ENCODE measurements around the gene CHMP1A.

- no peak for TF ChIP-seq POLR2A (IDR thresholded peaks at IDR 0.05; ENCODE audit: low read length)
- TF ChIP-seq GATA1 (IDR thresholded peaks at IDR 0.05; ENCODE audit: low read depth, low read length), result no peak
Observed at GRCh38 chr16:89688395-89688794, 30.9 kb upstream of the CHMP1A start.
